Heart left ventricle (tissue), 13 donors: ENCODE results near the gene PRKCH.

Source experiments
- CTCF ChIP-seq, 12 donors: fragments of 200-600 bp; sonication (generic) in 4 of 12; IDR thresholded peaks; one replicate each; pipeline versions ENCODE4 v1.5.0 to v1.8.0; 2018 to 2022; ENCODE audit warnings: antibody characterized with exemption in 12 of 12, mild to moderate bottlenecking in 5 of 12
- POLR2A ChIP-seq, 2 donors: fragments of 450-650 bp; IDR thresholded peaks; one replicate each; pipeline ENCODE4 v1.6.1; 2017; ENCODE audit warnings: antibody characterized with exemption in 2 of 2, mild to moderate bottlenecking in 2 of 2, moderate library complexity in 2 of 2
- donor health status: ischemic (EF 13 %, LVEDD 7.1; RV severe dilation, severe dysfunction).
- donor health status: DM: no; HTN: yes; CAD: no.
- donor health status: DM: no; HTN: no; CAD: no.
- donor health status: ischemic (EF 25% LVEDD 6.9; RV normal size, moderate dysfunction).
- donor health status: ischemic (EF 25% LVEDD 5.7; RV mildly dilated, moderate dysfunction).
- donor health status: ischemic (EF 35%, LVEDD 5.7; RV mildly dilated, moderate dysfunction).
- donor health status: nonischemic (EF 11% LVEDD 7.7; RV severe dilation, severe dysfunction).
- donor health status: DM: yes; HTN: yes; CAD: no.
- donor health status: PGD.
- donor health status: ischemic (EF 29% LVEDD 5.4; RV normal size, mild dysfunction).
- donor health status: nonischemic (EF 23%, LVEDD 6.1; RV moderate dilation, normal function).

DNA sequence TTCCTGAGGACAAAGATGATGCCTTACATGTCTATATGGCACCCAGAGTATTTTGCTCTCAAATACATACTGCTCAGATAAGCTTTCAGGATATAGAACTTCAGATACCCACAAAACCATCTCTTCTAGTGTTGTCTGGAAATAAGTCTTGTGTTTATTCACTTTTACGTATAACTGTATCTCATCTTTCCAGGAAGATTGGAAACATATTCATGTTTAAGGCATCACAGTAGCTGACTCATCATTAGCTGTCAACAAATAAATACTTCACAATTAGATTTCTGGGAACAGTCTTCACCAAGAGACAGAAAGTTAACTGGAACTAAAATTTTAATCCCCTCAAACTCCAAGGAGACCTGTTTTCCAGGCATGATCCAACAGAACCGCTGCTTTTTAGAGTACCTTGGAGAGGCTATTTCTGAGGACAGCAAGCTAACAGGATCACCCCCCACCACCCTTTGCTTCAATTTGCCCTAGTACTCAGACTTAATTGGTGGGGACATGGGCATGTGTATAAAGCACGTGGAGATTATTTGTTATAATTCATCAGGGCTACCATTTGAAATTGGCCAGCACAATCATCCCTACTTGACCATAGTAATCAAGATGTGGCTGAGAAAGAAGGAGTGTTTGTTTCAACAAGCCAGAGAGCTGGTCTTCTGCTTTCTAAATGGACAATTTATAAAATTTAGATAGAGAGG, 244.6 kb downstream of the PRKCH start:
- no peak for TF ChIP-seq POLR2A (IDR thresholded peaks at IDR 0.05)
- no peak for TF ChIP-seq CTCF (IDR thresholded peaks at IDR 0.05)
